ENCODE results near the gene AURKA.

DNA sequence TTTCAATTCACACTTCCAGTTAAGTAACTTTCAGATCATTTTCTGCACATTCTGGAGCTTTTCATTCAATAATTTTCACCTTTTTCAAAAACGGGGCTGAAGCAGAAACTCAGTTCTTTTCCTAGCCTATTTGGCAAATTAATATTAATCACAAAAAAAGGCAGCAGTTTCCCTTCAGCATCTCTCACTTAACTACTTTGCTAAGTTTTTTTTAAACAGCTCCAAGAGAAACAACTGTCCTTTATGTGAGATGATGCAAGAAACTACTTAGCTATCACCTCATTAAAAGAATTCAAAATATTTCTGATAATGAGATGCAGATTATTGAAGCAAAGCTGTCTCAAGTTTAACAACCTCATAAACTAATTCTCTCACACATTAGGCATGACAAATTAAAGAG lies 31.9 kb upstream of the AURKA start:
- TF ChIP-seq, protein P1, sequence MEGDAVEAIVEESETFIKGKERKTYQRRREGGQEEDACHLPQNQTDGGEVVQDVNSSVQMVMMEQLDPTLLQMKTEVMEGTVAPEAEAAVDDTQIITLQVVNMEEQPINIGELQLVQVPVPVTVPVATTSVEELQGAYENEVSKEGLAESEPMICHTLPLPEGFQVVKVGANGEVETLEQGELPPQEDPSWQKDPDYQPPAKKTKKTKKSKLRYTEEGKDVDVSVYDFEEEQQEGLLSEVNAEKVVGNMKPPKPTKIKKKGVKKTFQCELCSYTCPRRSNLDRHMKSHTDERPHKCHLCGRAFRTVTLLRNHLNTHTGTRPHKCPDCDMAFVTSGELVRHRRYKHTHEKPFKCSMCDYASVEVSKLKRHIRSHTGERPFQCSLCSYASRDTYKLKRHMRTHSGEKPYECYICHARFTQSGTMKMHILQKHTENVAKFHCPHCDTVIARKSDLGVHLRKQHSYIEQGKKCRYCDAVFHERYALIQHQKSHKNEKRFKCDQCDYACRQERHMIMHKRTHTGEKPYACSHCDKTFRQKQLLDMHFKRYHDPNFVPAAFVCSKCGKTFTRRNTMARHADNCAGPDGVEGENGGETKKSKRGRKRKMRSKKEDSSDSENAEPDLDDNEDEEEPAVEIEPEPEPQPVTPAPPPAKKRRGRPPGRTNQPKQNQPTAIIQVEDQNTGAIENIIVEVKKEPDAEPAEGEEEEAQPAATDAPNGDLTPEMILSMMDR (optimal IDR thresholded peaks at IDR 0.05 in 1 of 3, IDR thresholded peaks at IDR 0.05 in 1 of 3, conservative IDR thresholded peaks at IDR 0.05 in 1 of 3; ENCODE audit: extremely low read depth in 1 of 3, insufficient read depth in 2 of 3, low read length in 3 of 3) = no peak
- TF ChIP-seq EZH2 (IDR thresholded peaks at IDR 0.05; ENCODE audit: low read length) = no peak
